GM18868 (cell line): ENCODE data around the gene GTF3C4.
A peak's percentile ranks its signal among the peaks of the same experiment; 100 is the strongest.

Source experiments
- ATAC-seq: cut with Tn5 transposase; IDR thresholded peaks from one replicate; pipeline ENCODE4 v1.9.1; 2021; ENCODE audit warnings: mild to moderate bottlenecking, moderate library complexity; ENCODE audit not compliant: unreplicated experiment

Gene GTF3C4

DNA sequence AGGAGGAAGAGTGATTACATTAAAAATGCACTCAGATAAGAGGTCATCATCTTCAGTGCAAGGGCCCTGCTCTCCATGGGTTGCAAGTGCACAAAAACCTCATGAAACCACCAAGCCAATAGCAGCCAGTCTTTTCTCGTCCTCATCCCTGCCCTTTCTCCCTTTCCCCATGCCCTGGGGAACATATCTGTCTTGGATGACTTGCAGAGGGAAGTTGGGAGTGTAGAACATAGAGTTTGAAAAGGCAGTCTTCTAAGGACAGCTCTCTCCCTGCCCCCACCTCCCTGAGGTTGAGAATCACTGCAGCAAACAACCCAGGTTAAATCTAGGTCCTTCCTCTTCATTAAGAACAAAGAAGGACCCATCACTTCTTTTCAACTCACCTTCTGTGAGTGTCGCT is 22.5 kb upstream of the GTF3C4 start:
- no peak for ATAC-seq

DNA sequence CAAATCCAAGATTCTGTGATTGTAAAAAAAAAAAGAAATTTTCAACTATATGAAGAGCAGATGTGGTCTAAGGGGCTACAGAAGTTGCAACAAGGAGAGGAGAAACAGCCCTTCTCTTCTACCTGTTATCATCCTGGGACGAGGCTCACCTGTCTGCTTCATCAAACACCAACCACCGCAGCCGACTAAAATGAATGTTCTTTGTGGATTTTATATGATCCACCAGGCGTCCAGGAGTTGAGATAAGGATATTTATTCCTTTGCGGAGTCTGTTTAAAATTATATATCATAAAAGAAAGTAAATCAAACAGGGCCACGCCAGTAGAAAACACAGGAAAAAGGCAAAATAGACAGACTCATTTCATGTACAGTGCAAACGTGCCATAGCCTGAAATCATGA is 22.0 kb upstream of the GTF3C4 start:
- ATAC-seq = no peak

DNA sequence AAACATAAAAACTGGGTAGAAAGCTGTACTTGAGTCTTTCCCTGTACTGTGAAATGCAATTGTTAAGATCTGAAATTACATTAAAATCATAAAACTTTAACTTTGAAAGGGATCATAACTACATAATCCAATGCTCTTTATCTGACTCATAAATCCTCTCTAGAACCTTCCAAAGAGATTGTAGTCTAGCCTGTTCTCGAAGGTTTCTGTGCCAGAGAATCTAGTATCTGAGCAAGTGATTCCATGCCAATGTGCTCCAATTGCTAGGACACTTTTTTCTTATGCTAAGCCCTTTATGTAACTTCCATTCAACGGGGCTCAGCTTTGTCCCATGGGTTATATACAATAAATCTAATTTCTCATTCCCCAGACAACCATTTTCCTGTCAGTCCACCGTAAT is 21.6 kb upstream of the GTF3C4 start:
- ATAC-seq = no peak

DNA sequence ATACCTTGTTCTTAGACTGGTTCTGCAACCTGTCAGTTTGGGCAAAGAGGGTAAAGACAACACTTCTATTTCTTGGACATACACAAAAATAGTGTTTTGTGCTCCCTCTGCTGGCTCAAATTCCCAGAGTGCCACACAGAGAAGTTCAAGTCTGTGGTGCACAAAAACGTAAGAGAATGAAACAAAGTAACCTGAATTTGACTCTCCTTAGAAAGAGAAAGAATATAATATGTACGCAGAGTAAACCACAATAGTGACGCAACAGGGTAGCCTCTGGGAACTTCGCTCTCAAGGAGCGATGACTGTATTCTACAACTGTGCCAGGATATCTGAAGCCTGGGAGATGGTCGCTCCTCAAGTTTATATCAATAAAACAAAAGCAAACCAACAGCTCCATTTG is 19.0 kb upstream of the GTF3C4 start:
- ATAC-seq = no peak

DNA sequence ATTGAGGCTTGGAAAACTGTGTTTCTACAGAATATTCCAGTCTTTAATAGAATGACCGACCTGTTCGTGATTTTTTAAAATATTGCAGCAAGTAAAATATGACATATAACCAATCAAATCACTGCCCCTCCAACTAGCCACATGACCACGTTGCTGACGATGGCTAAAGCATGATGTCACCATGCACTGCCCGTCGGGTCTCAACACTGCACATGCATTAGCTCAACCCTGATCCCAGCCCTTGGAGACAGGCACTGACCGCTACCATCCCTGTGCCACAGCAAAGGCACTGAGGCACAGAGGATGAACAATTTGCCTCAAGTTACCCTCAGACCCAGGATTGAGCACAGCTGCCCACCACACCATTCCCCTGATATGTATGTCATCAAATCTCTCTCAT is 14.0 kb upstream of the GTF3C4 start:
- ATAC-seq = no peak

DNA sequence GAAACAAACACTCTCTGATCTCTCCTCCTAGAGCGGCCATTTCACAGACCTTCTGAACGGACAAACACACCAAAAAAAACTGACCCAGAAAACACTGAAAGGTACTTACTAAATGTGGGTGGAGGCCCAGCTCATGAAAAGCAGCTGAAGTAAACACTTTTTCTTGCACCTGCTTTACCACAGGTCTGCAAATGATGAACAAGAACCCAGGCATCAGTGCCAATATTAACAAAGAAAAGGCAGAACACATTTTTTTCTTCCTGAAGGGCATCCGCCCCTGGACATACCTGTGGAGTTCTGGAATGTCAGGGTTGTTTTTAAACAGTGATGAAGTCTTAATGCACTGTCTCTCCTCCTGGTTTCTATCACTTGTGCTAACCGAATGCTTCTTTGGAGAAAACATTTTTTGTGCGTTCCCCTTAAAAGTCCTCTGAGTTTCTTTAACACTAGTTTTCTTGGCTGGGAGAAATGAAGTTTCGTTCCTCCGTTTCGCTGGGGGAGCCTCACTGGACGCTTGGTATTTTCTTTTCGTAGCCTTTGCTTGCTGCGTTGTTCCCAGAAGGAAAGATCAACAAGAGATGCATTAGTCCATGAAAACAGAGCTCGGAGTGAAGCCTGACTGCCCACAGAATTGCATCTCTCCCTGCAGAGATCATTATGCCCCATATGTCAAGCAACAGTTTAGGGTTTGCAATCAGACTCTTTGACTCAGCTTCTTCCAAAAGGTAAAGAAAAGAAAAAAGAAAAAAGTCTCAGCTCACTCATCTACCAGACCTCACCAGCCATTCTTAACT is 7.9 kb upstream of the GTF3C4 start:
- no peak for ATAC-seq

DNA sequence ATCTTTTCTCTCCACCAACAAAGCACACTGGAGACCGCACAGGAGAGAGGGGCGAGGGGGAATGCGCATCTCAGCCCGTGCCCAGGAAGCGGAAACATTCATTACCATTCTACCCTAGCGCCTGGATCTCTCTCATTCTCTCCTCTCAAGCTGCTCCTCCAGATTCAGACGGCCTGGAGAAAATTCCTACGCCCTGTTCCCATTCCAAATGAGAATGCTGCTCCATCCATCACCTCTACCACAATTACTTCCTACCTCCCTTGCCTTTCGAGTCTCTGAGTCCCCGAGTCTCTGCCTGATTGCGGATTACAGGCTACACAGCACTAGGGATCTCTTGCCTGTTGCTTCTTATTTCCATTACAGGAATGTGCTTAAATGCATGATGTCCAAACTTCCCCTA is 7.1 kb upstream of the GTF3C4 start:
- no peak for ATAC-seq

DNA sequence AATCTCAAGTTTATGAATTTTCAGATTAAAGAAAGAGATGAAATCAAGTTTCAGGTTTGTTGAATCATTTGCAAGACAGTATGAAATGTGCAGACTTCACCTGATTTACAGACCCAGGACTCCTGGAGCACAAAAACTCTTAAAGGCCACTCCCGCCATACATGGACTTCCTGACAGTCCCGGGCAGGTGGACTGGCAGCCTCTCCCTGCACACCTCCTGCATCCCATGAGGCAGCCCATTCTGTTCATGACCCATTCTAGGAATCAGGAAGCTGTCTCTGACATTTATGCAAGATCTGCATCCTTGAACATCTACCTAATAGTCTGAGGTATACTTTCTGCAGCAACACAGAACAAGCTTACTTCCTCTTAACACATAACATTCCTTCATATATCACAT is 6.4 kb upstream of the GTF3C4 start:
- ATAC-seq = no peak

DNA sequence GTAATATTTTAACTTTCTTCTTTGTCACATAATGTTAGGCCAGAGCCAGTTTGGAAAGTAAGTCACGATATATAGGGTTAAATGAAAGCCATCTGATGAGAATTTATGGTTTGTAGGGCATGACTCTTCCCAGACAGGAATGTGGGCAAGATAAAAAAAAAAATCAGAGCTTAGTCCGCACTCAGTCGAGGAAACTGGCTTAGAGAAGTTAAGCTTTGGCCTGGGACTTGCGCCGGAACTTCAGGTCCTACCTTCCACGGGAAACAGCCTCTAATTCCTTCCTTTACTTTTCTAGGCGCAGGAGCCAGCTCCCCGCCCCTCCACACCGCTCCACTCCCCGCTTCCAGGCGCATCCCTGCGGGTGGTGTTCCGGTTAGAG is 956 bp upstream of the GTF3C4 start:
- no peak for ATAC-seq

DNA sequence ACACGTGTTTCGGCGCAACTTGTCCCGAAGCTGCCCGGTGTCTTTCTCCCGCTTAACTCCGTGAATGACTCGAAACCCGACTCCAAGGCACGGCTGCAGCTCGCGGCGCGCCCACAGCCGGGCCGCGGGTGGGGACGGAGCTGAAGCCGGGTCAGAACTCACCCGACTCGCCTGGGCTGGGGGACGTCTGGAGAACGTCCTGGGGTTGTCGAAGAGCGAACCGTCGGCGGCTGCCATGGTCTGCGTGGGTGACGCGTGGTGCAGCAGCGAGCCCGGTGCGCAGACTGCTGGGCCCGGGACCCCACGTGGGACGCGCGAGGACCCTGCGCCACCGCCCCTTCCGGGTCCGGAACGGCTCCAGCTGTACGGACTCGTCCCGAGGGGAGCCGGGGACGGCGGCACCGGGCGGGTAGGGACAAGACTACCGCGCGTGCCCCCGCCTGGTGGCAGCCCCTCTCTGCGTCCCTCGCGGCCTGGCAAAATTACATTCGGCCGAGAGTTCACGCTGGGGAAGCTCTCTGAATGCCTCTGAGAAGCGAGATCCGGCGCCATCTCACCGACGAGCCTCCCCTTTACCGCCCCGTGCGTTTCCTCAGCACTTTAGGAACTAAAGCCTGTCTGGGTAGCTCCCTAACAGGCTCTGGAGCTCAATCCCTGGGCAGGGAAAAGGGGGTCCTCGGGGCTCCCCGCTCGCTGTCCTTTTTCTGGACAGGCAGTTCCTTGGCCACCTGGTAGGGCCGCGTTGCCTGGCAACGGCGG is 387 bp upstream of the GTF3C4 start, which contains the start of gene DDX31:
DDX31 (minus strand) TSS at position 286 of the 759 bp plus-strand sequence; CDS start at position 237, 49 bp downstream.
- peak; percentile 79 for ATAC-seq

DNA sequence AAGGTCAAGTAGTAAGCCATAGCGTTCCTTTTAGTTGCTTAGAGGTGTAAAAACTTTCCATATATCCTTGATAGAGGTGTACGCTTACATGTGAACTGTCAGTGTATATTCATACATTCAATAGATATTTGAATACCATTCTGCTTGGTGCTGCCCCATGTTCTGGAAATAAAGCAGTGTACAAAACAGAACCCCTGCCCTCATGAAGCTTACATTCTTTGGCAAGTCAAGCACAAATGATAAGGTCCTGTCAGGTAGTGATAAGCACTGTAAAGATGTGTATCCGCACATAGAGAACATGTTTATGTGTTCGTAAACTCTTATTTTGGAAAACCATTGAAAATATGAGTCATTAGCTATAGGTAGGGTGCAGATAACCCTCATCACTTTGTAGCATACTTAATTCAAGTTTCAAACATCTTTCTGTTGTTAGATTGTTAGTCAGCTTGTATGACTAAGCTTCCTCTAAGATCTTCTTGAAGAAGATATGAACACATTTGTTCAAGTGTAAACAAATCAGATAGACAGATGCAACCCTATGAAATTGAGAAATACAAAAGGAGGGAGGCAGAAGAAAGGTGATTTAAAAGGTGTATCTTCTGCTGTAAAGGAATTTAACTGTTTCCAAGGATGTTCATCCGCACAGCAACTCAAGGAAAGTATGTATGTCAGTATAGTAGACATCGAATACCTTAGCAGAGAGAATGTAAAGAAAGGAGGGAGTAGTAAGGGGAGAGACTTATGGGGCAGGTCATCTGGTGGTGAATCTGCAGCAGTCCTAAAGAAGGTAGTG is 1.6 kb downstream of the GTF3C4 start:
- ATAC-seq = no peak

DNA sequence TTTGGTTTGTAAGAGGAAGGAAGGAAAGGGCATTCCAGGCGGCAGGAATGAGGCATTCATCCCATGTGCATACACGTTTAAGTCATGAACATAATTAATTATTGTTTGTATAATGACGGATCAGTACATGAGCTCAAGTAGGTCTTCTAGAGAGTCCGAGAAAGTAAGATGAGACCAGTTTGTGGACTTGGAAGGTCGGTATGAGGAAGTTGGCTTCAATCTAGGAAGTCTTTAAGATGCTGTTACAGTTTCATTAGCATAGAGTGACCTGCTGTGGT is 2.1 kb downstream of the GTF3C4 start:
- no peak for ATAC-seq

DNA sequence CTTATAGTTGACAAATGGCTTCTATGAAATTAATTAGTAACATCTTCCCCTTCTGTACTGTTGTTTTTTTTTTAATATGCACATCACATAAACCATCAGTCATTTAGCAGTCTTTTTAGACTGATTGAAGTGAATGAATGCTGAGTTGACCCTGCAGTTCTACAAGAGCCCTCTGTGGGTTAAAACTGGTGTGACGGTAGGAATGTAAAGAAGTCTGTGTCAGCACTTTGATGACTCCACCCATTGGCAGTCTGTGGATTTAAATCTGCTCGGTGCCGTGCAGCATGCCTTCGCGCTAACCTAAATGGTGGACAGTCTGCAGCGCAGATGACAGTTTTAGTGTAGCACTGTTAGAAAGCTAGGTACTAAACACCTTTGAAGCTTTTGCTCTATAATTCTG is 3.1 kb downstream of the GTF3C4 start:
- no peak for ATAC-seq

DNA sequence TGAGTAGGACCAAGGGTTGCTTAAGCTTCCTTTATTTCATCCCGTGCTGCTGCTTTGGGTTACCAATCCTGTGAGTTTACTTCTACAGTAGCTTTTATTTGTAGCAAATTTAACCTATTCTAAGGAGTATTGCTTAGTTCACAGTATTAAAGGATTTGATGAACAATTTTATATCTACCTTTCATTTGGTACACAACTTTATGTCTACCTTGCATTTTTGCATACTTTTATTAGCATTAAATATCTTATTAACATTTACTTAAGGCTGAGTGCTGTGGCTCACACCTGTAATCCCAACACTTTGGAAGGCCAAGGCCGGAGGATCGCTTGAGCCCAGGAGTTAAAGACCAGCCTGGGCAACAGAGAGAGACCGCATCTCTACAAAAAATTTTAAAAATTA is 4.2 kb downstream of the GTF3C4 start:
- ATAC-seq = no peak

DNA sequence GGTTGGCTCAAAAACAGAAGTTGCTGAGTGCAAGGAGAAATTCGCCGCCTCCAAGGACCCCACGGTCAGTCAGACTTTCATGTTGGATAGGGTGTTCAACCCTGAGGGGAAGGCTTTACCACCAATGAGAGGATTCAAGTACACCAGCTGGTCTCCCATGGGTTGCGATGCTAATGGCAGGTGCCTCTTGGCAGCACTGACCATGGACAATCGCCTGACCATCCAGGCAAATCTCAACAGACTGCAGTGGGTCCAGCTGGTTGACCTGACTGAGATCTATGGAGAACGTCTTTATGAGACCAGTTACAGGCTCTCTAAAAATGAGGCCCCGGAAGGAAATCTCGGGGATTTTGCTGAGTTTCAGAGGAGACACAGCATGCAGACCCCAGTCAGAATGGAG is 7.7 kb downstream of the GTF3C4 start:
- ATAC-seq = no peak

DNA sequence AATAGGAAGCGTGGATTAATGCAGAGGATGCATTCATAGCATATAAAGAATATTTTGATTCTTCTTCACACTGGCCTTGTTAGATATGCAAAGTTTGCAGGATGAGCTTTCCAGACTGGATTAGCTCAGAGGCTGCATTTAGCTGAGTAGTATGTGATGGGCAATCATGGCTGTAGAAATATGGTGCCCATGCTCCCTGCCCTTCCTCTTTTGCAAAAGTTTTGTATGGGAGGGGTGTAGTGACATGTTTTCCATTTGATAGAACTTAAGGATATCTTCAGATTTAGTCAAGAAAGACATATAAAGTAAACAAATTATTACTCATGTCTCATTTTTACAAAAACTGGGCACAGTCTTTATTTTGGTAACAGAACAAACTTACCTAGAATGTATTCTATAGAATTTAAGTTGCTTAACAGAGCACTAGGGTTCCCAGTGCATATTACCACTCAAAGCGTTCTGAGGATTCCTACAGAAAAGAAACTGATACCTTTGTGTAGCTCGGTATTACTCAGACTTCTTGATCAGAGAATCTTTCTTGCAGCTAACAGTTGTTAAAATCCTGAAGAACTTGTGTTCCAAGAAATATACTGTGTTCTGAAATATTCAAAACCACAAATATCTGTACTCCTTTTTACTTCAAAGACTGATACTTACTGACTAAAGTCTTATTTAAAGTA is 9.8 kb downstream of the GTF3C4 start:
- ATAC-seq = no peak

DNA sequence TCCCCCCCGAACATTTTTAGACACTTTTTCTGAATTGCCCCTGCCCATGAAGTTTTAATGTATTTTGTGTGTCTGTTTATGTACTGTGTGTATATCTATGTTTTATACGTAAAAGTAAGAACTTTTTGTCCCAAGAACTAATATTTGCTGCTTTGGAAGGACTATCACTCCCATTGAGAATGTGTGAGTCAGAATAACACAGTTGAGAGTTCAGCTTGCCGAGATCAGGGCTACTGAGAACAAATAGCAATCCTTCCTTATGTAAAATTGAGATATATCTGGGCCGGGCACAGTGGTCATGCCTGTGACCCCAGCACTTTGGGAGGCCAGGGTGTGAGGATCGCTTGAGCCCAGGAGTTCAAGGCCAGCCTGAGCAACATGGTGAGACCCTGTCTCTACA is 11.3 kb downstream of the GTF3C4 start:
- ATAC-seq = no peak

DNA sequence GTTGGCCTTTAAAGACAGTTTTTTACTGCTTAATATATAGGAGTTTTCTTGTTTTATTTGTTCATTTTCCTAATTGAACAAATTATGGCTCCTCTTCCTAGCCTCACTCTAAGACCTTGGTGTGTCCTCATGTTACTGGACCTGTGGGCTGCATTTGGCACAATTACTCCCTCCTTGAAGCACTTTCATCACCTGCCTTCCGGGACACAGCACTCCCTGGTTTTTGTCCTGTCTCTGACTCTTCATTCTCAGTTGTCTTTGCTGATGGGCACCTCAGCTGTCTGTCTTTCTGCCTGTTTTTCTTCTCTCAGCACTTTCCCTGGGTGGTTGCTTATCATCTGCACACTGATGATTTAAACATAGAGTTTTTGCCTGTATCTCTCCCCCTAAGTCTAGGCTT is 13.6 kb downstream of the GTF3C4 start:
- ATAC-seq = no peak

DNA sequence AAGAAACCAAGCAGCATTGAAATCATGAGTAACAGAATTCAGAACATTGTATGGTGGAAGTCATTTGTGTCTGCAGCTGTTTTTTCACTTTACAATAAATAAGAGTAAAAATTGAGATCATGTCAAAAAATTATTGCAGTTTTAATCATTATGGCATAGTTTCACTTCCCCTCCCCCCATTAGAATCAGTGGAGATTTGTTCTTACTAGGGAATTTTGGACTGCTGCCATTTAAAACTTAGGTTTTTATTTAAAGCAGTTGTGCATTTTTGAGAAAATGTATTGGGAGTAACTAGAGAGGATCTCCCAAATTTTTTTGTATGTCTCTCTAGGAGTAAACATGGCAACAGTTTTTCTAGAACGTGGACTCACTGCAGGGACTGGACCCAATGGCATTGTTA is 20.4 kb downstream of the GTF3C4 start:
- no peak for ATAC-seq

DNA sequence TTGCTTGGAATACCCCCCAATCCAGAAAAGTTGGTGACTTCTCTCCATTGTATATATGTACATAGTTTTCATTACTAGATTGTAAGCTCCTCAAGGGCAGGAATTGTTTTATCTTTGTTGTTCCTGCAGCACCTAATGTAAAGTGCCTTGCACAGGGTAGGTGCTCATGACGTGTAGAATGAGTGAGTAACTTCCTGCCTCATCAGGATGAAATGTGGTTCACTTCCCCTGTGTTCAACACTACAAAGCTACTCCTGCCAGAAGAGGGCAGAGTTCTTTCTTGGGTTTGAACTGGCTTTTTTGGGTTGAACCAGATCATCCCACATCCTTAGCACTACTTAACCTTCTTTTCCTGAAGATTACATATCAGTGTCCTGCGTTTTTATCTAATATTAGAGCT is 23.9 kb downstream of the GTF3C4 start:
- ATAC-seq = no peak

DNA sequence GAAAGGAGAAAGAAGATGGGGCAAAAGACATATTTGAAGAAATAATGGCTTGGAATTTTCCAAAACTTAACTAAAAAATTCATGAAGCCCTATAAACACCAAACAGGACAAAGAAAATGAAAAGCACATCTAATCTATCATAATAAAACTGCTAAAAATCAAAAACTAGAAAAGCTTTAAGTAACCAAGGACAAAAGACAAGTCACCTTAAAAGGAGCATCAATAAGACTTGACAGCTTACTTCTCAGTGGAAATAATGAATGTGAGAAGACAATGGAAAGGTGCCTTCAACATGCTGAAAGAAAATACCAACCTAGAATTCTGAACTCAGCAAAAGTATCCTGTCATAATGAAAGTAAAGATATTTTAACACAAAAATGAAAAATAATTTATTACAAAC is 27.0 kb downstream of the GTF3C4 start:
- no peak for ATAC-seq
